Measurements from ENCODE around the gene TSC2.
A peak's percentile ranks its signal among the peaks of the same experiment; 100 is the strongest.
"Not testable (repeated sequence)": the region's sequence is repeated elsewhere in the genome, so short reads cannot be mapped to it uniquely, and the experiment has no call there.

The TSC2 gene

GRCh38 chr16:2124694-2125444, 77.1 kb downstream of the TSC2 start:
- not testable (repeated sequence) for DNase-seq

GRCh38 chr16:2125609-2126008, 77.8 kb downstream of the TSC2 start:
- not testable (repeated sequence) for DNase-seq

- not testable (repeated sequence) for DNase-seq
Measured at GRCh38 chr16:2126161-2126743, 78.5 kb downstream of the TSC2 start.

- not testable (repeated sequence) for DNase-seq
Measured at GRCh38 chr16:2126928-2127556, 79.3 kb downstream of the TSC2 start.

- DNase-seq, result not testable (repeated sequence)
Measured at GRCh38 chr16:2127630-2128280, 80.0 kb downstream of the TSC2 start.

- DNase-seq, result not testable (repeated sequence)
Measured at GRCh38 chr16:2129251-2129650, 81.5 kb downstream of the TSC2 start.

- DNase-seq, result not testable (repeated sequence)
Measured at GRCh38 chr16:2129890-2130447, 82.2 kb downstream of the TSC2 start.

GRCh38 chr16:2133797-2134196, 86.0 kb downstream of the TSC2 start:
- not testable (repeated sequence) for DNase-seq

- DNase-seq, result not testable (repeated sequence)
Measured at GRCh38 chr16:2135071-2135470, 87.3 kb downstream of the TSC2 start.

- DNase-seq, result peak; percentile 58
Measured at GRCh38 chr16:2135770-2136490, 88.1 kb downstream of the TSC2 start, which contains the start of gene PKD1. PKD1 (minus strand) TSS chr16:2135898; CDS start chr16:2135689, 209 bp downstream.

Data from NCI-H774 (cell line).